MCF 10A (cell line): ENCODE results near the gene TCP11L1. TPM values are rescaled to one million over a fixed set of nuclear protein-coding genes. Genes with fewer than 3 reads are reported as not detected.

ENCODE experiments used
- BruUV-seq: library from RNA; stranded (reverse); fragments of 400-500 nt; replicated peaks from 2 replicates; lab custom pipeline; 2021; lab: Mats Ljungman, UMichigan
- CTCF ChIA-PET: fragments of 300-600 bp; sonication (Branson Sonifier 250); formaldehyde crosslinking; extraction: SDS; loops from one replicate; lab custom pipeline; 2021; ENCODE audit warnings: antibody characterized with exemption, inconsistent platforms; lab: Yijun Ruan, JAX
- POLR2A ChIA-PET: fragments of 300-600, 350-650 bp; sonication (Branson Sonifier 250); formaldehyde crosslinking; extraction: SDS; loops from one replicate; lab custom pipeline; 2020; ENCODE audit warnings: antibody characterized with exemption, inconsistent platforms; lab: Yijun Ruan, JAX
- DNase-seq: peaks from one replicate; pipeline ENCODE4 v3.0.0-alpha.2; 2018; ENCODE audit not compliant: unreplicated experiment
- H3K27ac Mint-ChIP-seq: one replicate; pipeline ENCODE4 v1.8.0; 2022; ENCODE audit warnings: mild to moderate bottlenecking, low read depth, mixed read lengths; ENCODE audit not compliant: unreplicated experiment
- H3K27me3 Mint-ChIP-seq: one replicate; pipeline ENCODE4 v1.8.0; 2022; ENCODE audit warnings: mixed read lengths; ENCODE audit not compliant: insufficient read depth, unreplicated experiment
- H3K36me3 Mint-ChIP-seq: one replicate; pipeline ENCODE4 v1.8.0; 2022; ENCODE audit warnings: mild to moderate bottlenecking, moderate library complexity, mixed read lengths; ENCODE audit not compliant: insufficient read depth, unreplicated experiment
- H3K4me1 Mint-ChIP-seq: one replicate; pipeline ENCODE4 v1.8.0; 2022; ENCODE audit warnings: mixed read lengths; ENCODE audit not compliant: insufficient read depth, unreplicated experiment
- H3K4me3 Mint-ChIP-seq: one replicate; pipeline ENCODE4 v1.8.0; 2022; ENCODE audit warnings: mild to moderate bottlenecking, moderate library complexity, mixed read lengths; ENCODE audit not compliant: unreplicated experiment
- H3K9me3 Mint-ChIP-seq: one replicate; pipeline ENCODE4 v1.8.0; 2022; ENCODE audit warnings: mixed read lengths; ENCODE audit not compliant: unreplicated experiment
- intact Hi-C: fragments of 100-400 bp; cut with micrococcal nuclease; formaldehyde crosslinking; loops from 2 replicates; pipeline ENCODE4 v1.14.1; 2022
- total RNA-seq: library from RNA; stranded (reverse); gene quantifications from 2 replicates; pipeline ENCODE4 v1.2.3, GENCODE V29; 2022
- TF ChIP-seq, protein P1 (sequence below): fragments of 200-600 bp; IDR thresholded peaks from one replicate; pipeline ENCODE4 v1.8.0; 2022; ENCODE audit warnings: antibody characterized with exemption, mild to moderate bottlenecking; ENCODE audit not compliant: unreplicated experiment

The TCP11L1 gene
- total RNA-seq, 1 experiment from 2014 or later = 25.8 TPM

DNA sequence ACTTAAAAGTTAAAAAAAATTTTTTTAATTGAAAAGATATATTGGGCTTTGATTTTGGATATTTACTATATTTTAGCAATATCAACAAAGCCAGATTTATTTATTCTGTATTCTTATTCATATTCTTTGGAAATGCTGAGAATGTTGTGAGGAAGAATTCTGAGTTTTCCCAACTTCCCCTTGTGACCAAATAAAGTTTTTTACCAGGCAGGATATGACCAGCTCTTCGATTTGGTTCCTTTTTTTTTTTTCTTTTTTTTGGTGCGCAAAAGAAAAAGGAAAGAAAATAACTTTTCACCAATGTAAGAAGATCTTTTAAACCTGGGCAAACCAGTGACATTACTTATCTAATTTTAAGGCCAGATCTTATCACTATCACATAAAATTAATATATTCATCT, 12.9 kb downstream of the TCP11L1 start:
- peaks cover 58% of the 10 kb centered on the region for H3K36me3 Mint-ChIP-seq
- no peaks in the 10 kb centered on the region for H3K9me3 Mint-ChIP-seq
- no peak overlapping the region for H3K27ac Mint-ChIP-seq
- DNase-seq = no peak
- H3K4me3 Mint-ChIP-seq = no peak overlapping the region
- ChIA-PET POLR2A (interaction anchor here (0.6 to 1.6 kb wide), 2 partner anchors 9 to 205 kb away, joined by 3 to 6 read pairs; no protein-coding TSS in a partner anchor), CTCF (no interaction called here)
- intact Hi-C loops = no loop called here
- TF ChIP-seq, protein P1, sequence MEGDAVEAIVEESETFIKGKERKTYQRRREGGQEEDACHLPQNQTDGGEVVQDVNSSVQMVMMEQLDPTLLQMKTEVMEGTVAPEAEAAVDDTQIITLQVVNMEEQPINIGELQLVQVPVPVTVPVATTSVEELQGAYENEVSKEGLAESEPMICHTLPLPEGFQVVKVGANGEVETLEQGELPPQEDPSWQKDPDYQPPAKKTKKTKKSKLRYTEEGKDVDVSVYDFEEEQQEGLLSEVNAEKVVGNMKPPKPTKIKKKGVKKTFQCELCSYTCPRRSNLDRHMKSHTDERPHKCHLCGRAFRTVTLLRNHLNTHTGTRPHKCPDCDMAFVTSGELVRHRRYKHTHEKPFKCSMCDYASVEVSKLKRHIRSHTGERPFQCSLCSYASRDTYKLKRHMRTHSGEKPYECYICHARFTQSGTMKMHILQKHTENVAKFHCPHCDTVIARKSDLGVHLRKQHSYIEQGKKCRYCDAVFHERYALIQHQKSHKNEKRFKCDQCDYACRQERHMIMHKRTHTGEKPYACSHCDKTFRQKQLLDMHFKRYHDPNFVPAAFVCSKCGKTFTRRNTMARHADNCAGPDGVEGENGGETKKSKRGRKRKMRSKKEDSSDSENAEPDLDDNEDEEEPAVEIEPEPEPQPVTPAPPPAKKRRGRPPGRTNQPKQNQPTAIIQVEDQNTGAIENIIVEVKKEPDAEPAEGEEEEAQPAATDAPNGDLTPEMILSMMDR = no peak
- BruUV-seq = no TSS peak
- peaks cover 9% of the 10 kb centered on the region for H3K4me1 Mint-ChIP-seq
- H3K27me3 Mint-ChIP-seq = no peaks in the 10 kb centered on the region

DNA sequence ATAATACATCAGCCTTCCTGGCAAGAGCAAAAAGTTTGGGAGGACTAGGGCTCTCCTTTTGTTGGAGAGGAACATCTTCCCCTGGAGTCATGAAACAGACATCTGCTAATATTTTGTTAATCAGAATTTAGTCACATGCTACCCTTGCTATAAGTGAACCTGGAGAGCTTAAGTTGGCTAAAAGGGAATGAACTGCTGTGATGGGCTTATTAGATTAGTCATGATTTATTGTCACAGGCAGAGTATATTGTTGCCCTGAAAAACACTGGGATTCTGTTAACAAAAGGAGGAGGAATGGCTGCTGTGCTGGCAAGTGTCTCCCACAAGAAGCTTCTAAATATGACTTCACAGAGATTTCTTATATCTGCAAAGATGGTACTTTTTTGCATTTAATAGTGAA, 16.0 kb downstream of the TCP11L1 start:
- TF ChIP-seq, protein P1 = no peak
- Mint-ChIP-seq H3K4me1 (peaks cover 22% of the 10 kb centered on the region), H3K27me3 (no peaks in the 10 kb centered on the region), H3K36me3 (peaks cover 74% of the 10 kb centered on the region), H3K27ac (no peak overlapping the region), H3K4me3 (no peak overlapping the region), H3K9me3 (no peaks in the 10 kb centered on the region)
- CTCF ChIA-PET = interaction anchor here (0.6 to 3.3 kb wide), 6 partner anchors 9 to 749 kb away, joined by 3 to 12 read pairs (median 4); no protein-coding TSS in a partner anchor
- no TSS peak for BruUV-seq
- DNase-seq = no peak
- intact Hi-C loops = no loop called here
- POLR2A ChIA-PET = interaction anchor here (1.3 to 4.8 kb wide), 3 partner anchors 11 to 95 kb away, joined by 4 to 48 read pairs (median 9); partner anchors contain the start of gene TCP11L1

DNA sequence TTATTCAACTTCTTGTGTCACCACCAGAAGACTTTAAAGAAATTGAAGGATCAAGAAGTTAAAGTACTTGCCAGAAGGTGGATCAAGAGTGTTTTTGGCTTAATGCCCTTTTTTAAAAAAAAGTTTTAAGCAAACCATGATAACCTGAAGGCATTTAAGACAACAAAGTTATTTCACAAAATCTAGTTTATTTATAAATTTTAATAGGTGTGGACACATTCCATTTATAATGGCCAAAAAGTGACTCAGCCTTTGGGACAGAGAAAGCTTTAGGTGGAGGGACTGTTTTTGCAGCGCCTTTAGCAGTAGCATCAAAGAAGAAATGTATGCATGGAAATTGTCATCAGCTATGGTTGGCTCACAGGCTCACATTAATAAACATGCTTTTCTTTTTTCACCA, 17.9 kb downstream of the TCP11L1 start:
- H3K4me1 Mint-ChIP-seq = peaks cover 33% of the 10 kb centered on the region
- no peaks in the 10 kb centered on the region for H3K27me3 Mint-ChIP-seq
- intact Hi-C loops = no loop called here
- BruUV-seq = no TSS peak
- no peaks in the 10 kb centered on the region for H3K9me3 Mint-ChIP-seq
- ChIA-PET POLR2A (interaction anchor here (0.8 to 4.8 kb wide), 5 partner anchors 9 to 971 kb away, joined by 3 to 48 read pairs (median 6); no protein-coding TSS in a partner anchor), CTCF (interaction anchor here (0.6 to 1.3 kb wide), 6 partner anchors 8 to 148 kb away, joined by 3 to 4 read pairs (median 3); no protein-coding TSS in a partner anchor)
- H3K27ac Mint-ChIP-seq = peak overlapping the region; percentile 52
- DNase-seq = no peak
- peaks cover 78% of the 10 kb centered on the region for H3K36me3 Mint-ChIP-seq
- H3K4me3 Mint-ChIP-seq = no peak overlapping the region
- TF ChIP-seq, protein P1 = no peak

DNA sequence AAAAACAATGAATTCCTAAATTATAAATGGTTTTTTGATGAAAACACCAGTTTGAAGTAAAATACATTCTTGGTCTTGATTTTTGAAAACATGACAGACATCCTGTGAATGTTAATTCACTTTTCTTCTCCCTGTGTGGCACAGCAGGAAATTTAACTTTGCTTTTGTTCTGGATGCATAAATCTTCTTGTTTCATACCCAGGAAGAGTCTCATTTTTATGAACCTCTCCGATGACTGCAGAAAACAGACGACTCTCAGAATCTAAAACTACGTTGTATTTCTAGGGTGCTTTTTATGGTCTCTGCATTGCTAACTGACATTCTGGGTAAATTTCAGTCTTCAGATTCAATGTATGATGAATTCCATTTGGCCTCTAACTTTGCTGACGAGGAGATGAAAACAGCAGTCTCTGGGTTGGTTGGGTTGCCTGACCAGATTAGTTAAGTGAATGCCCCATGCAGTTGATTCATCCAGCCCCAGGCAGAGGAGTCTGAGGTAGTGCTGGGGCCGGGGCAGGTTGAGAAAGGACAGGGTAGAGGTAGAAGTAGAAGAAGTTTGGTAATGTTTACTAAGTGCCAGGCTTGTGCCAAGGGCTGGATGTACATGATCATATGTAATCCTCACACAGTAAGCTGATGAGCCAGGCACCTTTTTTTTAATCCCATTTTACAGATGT, 20.1 kb downstream of the TCP11L1 start:
- intact Hi-C loops = loop anchor here (10.0 kb wide), 1 partner anchor 45 kb away; the partner anchor contains the start of gene DEPDC7
- no peak overlapping the region for H3K4me3 Mint-ChIP-seq
- POLR2A ChIA-PET = interaction anchor here (1.0 to 5.7 kb wide), 5 partner anchors 8 to 165 kb away, joined by 3 to 99 read pairs (median 7); partner anchors contain the start of gene TCP11L1
- H3K27ac Mint-ChIP-seq = peak overlapping the region; percentile 97
- H3K4me1 Mint-ChIP-seq = peaks cover 52% of the 10 kb centered on the region
- peak; percentile 33 for DNase-seq
- CTCF ChIA-PET = interaction anchor here (0.6 to 10.4 kb wide), 4 partner anchors 14 to 101 kb away, joined by 3 to 232 read pairs (median 54); partner anchors contain the start of gene TCP11L1
- BruUV-seq = no TSS peak
- H3K36me3 Mint-ChIP-seq = peaks cover 78% of the 10 kb centered on the region
- no peaks in the 10 kb centered on the region for H3K27me3 Mint-ChIP-seq
- TF ChIP-seq, protein P1 = no peak
- H3K9me3 Mint-ChIP-seq = no peaks in the 10 kb centered on the region
